GM04503 (cell line): ENCODE results near the gene PARVB.
"Not testable (repeated sequence)": the region's sequence is repeated elsewhere in the genome, so short reads cannot be mapped to it uniquely, and the experiment has no call there.

Experiments used
- DNase-seq: peaks from one replicate; pipeline ENCODE4 v3.0.0-alpha.2; 2012; ENCODE audit warnings: low read depth

PARVB gene

GRCh38 chr22:44056649-44057048 is 32.5 kb downstream of the PARVB start:
- DNase-seq: not testable (repeated sequence)

- DNase-seq: no peak
These were observed 33.4 kb downstream of the PARVB start for GRCh38 chr22:44057401-44057987.

GRCh38 chr22:44063462-44064371 is 39.6 kb downstream of the PARVB start:
- DNase-seq: no peak

GRCh38 chr22:44067033-44067432 is 42.9 kb downstream of the PARVB start:
- DNase-seq: no peak

GRCh38 chr22:44067901-44068300 is 43.8 kb downstream of the PARVB start:
- DNase-seq: no peak

GRCh38 chr22:44068422-44069191 is 44.5 kb downstream of the PARVB start:
- DNase-seq: no peak

- no peak for DNase-seq
These were observed 45.9 kb downstream of the PARVB start for GRCh38 chr22:44070029-44070428.

- no peak for DNase-seq
These were observed 47.8 kb downstream of the PARVB start for GRCh38 chr22:44071781-44072326.

GRCh38 chr22:44074337-44074984 is 50.4 kb downstream of the PARVB start:
- no peak for DNase-seq

- no peak for DNase-seq
These were observed 50.9 kb downstream of the PARVB start for GRCh38 chr22:44075022-44075421.

GRCh38 chr22:44075670-44076069 is 51.6 kb downstream of the PARVB start:
- no peak for DNase-seq

- DNase-seq: no peak
These were observed 52.7 kb downstream of the PARVB start for GRCh38 chr22:44076825-44077224.

- DNase-seq: no peak
These were observed 57.1 kb downstream of the PARVB start for GRCh38 chr22:44080936-44081861.

- no peak for DNase-seq
These were observed 58.7 kb downstream of the PARVB start for GRCh38 chr22:44082801-44083200.

GRCh38 chr22:44084044-44084772 is 60.1 kb downstream of the PARVB start:
- no peak for DNase-seq

GRCh38 chr22:44085743-44086270 is 61.7 kb downstream of the PARVB start:
- no peak for DNase-seq

- DNase-seq: no peak
These were observed 62.4 kb downstream of the PARVB start for GRCh38 chr22:44086271-44087088.

GRCh38 chr22:44087089-44087430 is 63.0 kb downstream of the PARVB start:
- no peak for DNase-seq

GRCh38 chr22:44088976-44089570 is 65.0 kb downstream of the PARVB start:
- DNase-seq: peak; percentile 41
